ENCODE results near the gene DHDDS.

Gene DHDDS

GRCh38 chr1:26417111-26417759, 14.9 kb upstream of the DHDDS start:
- peak; percentile 82 for DNase-seq (ENCODE audit: low read depth)

GRCh38 chr1:26418865-26419349, 13.2 kb upstream of the DHDDS start:
- DNase-seq (ENCODE audit: low read depth), result no peak

GRCh38 chr1:26419494-26419893, 12.6 kb upstream of the DHDDS start:
- DNase-seq (ENCODE audit: low read depth), result no peak

GRCh38 chr1:26429721-26430120, 2.4 kb upstream of the DHDDS start:
- DNase-seq (ENCODE audit: low read depth), result no peak

- no peak for DNase-seq (ENCODE audit: low read depth)
These were observed 672 bp downstream of the DHDDS start for GRCh38 chr1:26432793-26433192.

GRCh38 chr1:26434161-26434752, 2.1 kb downstream of the DHDDS start:
- no peak for DNase-seq (ENCODE audit: low read depth)

- no peak for DNase-seq (ENCODE audit: low read depth)
These were observed 5.9 kb downstream of the DHDDS start for GRCh38 chr1:26438041-26438440.

- no peak for DNase-seq (ENCODE audit: low read depth)
These were observed 8.1 kb downstream of the DHDDS start for GRCh38 chr1:26440259-26440658.

GRCh38 chr1:26449868-26450267, 17.7 kb downstream of the DHDDS start:
- no peak for DNase-seq (ENCODE audit: low read depth)

- no peak for DNase-seq (ENCODE audit: low read depth)
These were observed 18.8 kb downstream of the DHDDS start for GRCh38 chr1:26450908-26451307.

GRCh38 chr1:26452459-26453183, 20.5 kb downstream of the DHDDS start:
- no peak for DNase-seq (ENCODE audit: low read depth)

- DNase-seq (ENCODE audit: low read depth), result no peak
These were observed 27.0 kb downstream of the DHDDS start for GRCh38 chr1:26459148-26459547.

- DNase-seq (ENCODE audit: low read depth), result no peak
These were observed 27.5 kb downstream of the DHDDS start for GRCh38 chr1:26459573-26460031.

GRCh38 chr1:26468911-26469310, 36.8 kb downstream of the DHDDS start:
- no peak for DNase-seq (ENCODE audit: low read depth)

GRCh38 chr1:26469558-26469957, 37.4 kb downstream of the DHDDS start:
- DNase-seq (ENCODE audit: low read depth), result no peak

GRCh38 chr1:26470878-26471497, 38.9 kb downstream of the DHDDS start:
- DNase-seq (ENCODE audit: low read depth), result no peak

- peak; percentile 8 for DNase-seq (ENCODE audit: low read depth)
These were observed 39.6 kb downstream of the DHDDS start for GRCh38 chr1:26471498-26472319.

- peak; percentile 83 for DNase-seq (ENCODE audit: low read depth)
These were observed 40.3 kb downstream of the DHDDS start, which contains the start of gene HMGN2 for GRCh38 chr1:26472320-26472900. Gene HMGN2, plus strand, starts transcription at chr1:26472440. Its CDS starts 173 bp downstream, at chr1:26472613.

GRCh38 chr1:26472901-26473845, 41.1 kb downstream of the DHDDS start:
- peak; percentile 95 for DNase-seq (ENCODE audit: low read depth)

GRCh38 chr1:26474818-26475217, 42.7 kb downstream of the DHDDS start:
- DNase-seq (ENCODE audit: low read depth), result no peak
